Stimulated activated CD4-positive, alpha-beta T cell treated with anti-CD3 and anti-CD28 coated beads, TNF-alpha, amount 100 ng/mL, for 1 hour (primary cell): ENCODE results near the gene SLC7A9.

Source experiments
- DNase-seq, 3 donors: peaks; one replicate each; pipeline ENCODE4 v3.0.0-alpha.2; 2020; ENCODE audit warnings: low read depth in 3 of 3, low spot score in 1 of 3

The SLC7A9 gene

DNA sequence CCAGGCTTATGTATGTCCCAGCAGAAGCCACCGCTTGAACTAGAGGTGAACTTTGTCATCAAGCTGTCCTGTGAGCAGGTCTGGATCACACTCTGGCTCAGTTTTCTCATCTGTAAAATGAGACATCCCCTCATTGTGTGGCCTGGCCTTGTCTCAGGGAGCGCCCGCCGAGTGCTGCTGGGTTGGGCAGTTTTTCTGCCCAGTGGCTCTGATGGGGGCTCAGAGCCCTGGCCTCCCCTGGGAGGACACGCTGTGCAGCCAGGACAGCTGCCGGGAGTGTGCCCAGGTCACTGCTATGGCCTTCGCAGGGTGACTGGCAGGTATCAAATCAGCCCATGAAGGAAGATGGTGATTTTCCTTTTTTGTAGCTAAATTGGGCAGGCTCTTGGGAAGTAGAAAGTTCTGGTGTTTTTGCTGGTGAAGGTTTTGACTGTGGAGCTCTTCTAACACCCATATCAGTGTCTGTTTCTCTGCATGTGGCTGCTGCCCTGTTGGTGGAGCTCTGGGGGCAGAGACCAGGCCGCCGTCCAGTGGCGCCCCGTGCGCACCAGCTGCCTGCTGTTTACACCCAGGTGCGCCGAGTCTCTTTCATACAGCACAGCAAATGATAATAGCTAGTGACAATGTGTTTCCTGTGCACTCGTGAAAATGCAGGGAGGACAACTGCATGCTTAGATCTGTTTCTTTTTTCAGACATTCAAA is 40.8 kb downstream of the SLC7A9 start:
- no peak for DNase-seq

DNA sequence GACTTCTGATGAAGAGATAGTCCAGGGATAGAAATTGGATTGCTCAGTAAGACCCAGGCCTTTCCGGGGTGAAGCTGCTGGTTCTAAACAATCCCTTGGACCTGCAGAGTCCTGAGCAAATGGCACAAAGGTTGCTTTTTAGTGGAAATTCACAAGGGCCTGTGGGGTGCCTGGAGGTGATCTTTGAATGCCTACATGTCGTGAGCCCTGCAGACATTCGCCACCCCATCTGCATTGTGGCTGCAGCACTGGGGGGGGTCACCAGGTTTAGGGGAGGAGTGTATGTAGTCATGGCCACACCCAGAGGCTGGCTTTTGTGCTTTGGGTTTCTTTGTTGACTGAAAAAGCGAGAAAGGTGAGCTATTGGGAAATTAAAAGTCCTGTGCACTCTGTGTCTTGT is 41.4 kb downstream of the SLC7A9 start:
- no peak for DNase-seq

DNA sequence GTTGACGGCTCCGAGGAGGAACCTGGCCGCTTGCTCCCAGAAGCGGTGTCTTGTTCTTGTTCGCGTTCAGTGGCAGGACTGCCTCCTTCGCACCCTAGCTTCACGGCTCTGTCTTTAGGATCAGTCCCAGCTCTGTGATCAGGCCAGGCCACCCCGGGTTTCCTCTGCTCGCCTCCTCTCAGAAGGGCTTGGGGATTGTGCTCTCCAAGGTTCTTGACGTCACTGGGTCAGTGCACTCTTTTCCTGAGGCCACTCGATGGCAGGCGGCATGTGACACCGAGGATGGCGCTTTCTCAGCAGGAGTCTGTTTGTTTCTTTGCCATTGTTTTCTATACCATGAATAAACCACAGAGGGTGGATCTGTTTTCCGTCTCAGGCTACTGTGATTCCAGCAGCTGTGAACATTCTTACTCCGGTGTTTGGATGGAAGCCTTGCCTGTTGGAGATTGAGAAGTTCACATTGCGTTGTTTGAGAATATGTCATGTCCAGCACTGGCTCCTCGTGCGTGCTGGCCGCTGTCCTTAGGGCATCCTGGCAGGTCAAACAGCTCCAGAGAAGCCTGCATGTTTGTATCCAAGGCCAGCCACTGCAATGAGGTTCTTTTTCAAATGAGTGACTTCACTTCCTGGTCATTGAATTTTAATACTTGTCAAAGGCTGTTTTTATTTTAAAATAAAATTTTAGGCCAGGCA is 44.5 kb downstream of the SLC7A9 start:
- DNase-seq = no peak

DNA sequence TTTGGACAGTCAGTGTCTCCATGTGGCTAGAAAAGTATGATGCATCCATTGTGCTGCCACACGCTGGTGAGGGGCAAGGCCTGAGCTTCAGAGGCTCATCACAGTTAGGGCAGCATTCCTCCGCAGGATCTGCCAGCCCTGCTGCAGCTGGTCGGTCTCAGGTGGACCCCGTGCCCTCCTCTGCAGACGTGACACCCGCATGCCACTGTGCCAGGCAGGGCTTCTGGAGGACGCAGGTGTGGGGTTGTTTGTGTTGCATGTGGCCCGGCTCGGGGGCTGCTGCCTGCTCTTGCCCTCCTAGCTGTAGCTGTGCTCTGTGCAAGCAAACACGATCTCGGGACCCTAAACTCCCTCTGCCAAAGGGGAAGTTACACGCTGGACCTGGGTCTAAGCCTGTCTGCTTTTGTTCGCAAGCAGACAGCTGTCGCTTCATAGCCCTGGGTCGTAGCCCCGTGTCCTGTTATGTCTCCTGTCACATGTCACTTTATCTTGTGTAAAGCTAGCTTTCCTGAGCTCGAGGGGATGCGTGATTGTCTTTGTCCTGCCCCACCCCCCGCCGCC is 45.3 kb downstream of the SLC7A9 start:
- DNase-seq = no peak

DNA sequence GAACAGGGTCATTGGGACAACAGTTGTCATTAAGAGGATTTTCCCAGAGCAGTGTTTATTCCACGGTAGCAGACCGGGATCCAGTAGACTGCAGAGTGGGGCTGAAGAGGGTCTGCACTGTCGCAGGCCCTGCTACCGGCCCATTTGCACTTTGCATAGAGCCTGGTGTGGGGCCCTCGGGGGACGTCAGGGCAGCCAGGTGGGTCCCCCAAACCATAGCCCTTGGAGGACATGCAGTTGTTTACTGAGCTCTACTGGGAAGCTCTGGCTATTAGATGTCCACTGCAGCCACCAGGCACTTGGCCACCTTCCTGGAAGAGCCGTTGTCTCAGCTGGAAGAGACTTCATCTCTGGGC is 45.8 kb downstream of the SLC7A9 start:
- no peak for DNase-seq

DNA sequence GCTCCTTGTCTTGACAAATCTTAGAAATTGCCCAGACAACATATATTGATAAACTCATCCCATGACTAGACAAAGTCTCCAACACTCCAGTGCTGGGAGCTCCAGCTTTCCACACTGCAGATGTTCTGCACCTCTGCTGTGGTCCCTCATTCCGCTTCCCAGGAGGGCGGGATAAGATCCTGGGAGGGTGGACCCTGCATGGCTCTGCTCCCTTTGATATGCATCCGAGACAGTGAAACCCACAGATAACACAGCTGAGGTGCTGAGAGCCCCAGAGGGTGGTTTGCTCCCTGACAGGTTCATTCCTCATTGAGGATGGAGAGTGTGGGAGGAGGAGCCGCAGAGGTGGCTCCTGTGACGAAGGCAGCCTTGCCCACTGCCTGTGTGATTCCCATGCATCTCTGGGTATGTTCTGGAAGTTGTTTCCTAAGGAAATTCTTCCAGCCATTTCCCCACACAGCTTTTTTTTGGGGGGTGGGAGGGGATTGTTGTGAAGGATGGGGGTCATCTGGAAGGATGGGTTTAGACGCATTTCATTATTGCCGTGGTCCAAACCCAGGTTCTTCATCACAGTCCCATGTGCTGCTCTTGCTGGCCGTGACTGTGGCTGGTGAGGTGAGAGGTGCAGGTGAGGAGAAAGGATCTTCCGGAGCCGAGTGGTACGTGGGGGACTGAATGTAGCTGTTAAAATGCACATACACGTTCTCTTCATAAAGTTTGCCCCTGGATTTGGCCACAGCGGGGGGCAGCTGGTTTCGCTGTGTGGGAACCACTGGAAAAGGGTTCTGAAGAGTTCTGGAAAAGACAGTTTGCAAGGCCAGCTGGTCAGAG is 46.4 kb downstream of the SLC7A9 start:
- DNase-seq = no peak

DNA sequence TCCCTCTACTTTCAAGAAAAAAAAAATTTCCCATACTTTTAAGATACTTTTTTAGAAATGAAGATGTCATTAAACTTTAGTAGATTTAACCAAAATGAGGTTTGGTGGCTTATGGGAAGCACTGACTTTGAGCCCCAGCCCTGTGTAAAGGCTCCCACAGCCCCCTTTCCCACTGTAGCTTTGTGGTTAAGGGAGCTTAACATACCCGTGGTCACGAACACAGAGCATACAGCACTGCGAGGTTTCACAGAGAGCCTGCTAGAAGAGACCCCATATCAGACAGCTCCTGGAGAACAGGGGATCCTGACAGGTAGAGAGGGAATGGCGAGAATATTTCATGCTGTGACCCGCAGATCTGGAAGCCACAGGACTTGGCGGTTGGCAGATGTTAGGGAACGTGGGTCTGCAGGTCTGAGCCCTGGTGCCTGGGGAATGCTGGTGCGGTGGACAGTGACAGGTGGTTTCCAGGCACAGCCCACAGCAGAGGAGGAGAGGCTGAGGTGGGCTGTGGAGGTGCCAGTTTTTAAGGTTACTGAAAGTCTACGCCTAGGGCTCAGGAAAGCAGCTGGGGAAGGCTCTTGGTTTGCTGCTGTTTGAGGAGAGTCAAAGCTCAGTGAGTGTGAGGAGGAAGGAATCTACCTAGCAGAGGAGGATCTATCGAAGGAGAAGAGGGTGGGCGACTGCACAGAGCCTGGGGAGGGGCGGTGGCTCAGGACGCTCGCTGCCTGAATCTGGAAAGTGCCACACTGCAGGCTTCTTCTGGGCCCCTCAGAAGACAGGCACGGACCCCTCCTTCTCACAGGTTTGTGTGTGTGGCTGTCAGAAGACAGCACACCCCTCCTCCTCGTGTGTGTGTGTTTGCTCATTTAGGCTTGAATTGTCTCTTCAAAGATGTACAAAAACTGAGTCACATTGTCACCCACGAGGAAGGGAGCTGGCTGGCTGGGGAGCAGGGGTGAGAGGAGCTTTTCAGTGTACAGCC is 49.9 kb downstream of the SLC7A9 start:
- no peak for DNase-seq

DNA sequence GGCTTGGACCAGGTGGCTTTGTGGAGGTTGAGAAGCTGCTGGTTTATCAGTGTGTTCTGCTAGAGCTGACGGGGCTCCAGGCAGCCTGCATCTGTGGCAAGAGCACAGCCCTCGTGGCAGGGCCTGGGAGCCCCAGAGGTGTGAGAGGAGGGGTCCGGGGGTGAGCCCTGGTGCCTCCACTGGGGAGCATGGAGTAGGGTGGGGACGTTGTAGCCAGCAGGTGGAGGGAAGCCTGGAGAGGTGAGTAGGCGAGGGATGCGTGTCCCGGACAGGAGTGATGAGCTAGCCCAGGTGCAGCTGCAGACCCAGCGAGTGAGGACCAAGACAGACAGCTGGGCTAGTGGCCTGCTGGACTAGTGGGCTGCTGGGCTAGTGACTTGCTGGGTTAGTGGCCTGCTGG is 51.0 kb downstream of the SLC7A9 start:
- no peak for DNase-seq

DNA sequence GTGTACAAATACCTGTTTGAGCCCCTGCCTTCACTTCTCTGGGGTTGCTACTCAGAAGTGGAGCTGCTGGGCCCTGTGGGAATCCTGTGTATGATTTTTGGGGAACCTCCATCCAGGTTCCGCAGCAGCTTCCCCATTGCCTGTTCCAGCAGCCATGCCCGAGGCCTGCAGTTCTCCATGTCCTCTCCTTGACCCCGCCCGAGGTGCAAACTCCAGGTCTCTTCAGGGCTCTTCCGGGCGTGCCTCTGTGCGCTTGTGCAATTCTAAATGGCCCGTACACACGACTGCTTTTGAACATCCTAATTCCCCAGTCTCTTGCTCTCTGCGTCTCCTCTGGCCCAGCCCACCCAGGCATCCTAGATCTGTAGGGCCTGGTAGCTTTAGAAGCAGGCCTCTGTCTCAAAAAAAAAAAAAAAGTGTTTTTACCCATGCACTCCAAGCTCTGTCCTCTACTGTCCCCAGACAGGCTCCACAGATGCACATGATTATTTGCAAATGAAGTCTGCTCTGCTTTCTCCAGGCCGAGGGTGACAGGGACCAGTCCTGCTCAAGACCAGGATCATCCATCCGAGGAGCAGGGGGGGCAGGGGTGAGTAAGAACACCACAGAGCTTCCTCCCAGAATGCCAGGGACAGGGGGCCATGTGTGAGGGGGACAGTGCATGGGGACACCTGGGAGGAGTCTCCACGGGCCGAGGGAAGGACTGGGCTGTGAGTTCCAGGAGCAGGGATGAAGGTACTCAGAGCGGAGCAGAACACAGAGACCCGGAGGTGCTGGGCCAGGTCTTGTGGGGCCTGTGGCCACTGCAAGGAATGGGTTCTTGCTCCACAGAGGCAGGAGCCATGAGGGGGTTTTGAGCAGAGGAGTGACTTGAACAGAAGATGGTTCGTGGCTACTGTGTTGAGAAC is 51.7 kb downstream of the SLC7A9 start:
- no peak for DNase-seq

DNA sequence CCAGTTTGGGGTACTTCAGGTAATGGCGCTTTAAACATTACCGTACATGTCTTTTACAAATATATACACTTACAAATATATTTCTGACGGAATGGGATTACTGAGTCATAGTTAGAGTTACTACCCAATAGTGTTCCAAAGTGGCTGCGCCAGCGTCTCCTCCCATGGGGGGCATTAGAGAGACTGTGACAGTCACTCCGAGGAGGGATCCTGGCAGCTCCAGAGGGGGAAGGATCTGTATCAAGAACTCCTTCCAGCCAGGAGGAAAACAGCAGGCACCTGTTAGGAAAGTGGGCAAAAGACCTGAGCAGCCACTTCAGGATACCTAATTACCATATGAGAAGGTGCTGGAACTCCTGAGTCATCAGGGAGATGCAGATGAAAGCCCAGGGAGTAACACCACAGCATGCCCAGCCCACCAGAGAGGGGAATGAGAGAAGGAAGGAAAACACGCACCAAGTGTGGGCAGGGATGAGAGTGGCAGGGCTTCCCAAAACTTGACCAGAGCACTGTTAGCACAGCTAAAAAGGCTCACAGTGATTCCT is 52.9 kb downstream of the SLC7A9 start:
- DNase-seq = no peak

DNA sequence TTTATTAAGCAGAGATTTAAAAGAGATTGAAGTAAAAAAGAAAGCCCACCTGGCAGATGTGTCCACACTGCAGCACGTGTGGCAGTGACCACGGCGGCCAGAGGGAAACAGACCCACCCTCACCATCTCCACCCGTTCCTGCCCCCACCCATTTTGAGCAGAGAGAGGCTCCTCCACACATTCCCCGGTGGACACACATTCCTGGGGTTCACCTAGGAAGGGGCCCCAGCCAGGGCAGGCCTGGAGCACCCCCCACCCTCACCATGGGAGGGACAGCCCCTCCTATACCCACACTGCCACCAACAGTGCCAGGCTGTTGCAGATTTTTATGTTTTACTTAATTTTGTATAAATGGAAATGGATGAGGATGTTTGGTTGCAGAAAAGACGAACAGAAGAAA is 54.9 kb downstream of the SLC7A9 start:
- no peak for DNase-seq

DNA sequence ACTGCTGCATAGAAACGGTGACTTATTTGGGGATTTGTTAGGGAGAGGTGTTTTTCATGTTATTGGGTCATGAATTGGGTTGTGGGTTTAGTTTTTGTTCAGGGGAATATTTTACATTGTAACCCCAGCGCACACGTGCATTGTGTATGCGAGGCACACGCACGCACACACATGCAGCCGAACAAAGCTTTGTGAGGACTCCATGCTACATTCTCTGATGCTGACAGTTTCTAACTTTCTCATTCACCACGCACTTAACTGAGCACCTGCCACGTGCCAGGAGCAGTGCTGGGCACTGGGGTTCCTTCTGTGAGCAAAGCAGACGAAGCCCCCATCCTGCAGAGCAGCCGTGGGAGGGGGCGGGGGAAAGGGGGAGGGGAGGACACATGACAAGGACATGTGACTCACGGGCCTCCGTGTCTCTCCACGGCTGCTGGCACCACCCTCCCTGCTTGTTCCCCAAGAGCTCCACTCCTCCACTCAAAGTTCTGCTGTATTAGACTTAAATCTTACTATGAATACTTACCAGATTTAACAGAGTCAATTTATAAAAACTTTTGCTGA is 55.6 kb downstream of the SLC7A9 start:
- DNase-seq = no peak

DNA sequence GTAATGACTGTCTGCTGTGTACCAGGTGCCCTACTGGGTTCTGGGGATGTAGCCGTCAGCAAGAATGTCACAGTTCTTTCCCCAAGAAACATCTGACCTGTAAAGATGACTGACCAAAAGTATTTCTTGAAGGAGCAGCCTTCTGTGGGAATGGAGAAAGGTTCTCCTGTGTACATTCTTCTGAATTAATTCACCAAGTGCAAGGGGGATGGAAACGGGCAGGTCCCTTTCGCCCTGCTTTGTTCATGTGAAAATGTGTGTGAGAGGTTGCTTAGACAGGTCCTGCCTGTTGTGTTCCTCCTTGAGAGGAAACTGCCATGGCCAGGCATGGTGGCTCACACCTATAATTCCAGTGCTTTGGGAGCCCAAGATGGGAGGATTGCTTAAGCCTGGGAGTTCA is 57.0 kb downstream of the SLC7A9 start:
- no peak for DNase-seq

DNA sequence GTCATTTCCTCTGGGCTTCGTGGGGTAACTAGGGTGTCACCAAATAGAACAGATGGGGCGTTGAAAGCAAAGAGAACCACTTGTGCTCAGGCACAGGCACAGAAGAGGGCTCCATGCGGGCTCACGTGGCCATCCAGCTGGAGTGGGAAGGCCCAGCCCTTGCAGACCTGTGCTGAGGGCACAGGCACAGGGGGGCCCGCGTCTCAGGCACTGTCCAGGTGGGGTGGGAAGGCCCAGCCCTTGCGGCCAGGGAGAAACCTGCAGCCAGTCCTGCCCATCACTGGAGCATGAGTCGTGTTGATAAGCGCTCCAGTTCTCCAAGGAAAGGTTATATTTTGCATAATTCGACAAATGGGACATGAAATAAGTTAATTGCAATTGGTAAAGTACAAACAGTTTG is 57.5 kb downstream of the SLC7A9 start:
- DNase-seq = no peak

DNA sequence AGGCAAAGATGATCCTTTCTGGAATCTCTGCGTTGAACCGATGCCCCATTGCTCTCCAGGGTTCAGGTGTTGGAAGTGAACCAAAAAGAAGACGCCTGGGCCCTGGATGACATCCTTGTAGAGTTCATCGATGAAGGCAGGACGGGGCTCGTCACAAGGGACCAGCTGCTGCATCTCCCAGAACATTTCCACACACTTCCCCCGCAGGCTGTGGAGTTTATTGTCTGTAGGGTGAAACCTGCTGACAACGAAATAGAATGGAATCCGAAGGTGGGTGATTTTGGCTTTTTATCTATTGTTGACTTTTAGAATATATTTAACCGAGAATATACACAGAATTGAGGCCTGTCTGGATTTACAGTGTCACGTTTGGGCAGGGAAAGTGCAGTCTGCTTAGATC is 58.4 kb downstream of the SLC7A9 start:
- DNase-seq = no peak

DNA sequence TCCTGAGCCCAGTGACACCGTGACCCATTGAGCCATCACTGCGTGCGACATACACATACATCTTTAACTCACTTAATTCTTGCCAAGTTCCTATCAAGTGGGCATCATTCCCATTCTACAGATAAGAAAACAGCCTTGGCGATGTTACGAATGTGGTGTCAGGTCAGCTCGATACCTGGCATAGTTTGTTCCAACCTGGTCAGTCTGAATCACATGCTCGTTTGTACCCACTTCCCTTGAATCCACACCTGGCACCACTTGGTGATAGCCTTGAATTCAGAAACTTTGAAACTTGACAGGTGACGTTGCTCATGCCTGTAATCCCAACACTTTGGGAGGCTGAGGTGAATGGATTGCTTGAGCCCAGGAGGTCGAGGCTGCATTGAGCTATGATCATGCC is 59.1 kb downstream of the SLC7A9 start:
- no peak for DNase-seq

DNA sequence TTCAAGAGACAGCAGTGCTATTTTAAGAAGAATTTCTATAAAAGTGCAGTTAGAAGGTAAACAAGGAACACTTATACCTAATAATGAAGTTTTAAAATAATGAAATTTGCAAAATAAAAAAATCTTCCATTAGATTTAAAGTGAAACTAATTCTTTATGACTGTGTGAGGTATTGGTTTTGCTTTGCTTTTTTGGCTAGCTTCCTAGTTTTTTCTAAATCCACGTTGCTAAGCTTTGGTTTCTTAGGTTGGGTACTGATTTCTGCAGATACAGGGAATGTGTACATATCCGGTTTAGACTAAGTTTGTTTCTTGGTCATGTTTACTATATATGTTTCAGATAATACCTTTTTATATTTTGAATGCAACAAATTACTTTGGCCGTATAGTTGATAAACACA is 59.8 kb downstream of the SLC7A9 start:
- DNase-seq = no peak

DNA sequence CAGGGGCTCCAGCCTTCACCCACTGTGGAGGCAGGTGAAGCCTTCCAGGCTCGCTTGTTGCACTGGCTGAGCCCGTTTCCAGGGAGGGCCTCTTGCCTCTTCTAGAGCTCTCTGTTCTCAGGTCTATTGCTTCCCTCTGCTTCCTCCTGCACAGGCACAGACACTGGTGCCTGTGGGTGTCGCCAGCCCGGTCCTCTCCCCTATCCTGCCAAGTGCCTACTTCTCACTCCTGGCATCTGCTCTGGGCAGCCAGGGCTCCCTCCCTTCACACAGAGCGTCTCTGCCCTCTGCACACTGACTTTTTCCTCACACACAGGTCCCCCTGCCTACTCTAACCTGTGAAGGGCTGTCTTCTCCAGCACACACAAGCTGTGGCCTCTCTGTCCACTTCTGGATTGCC is 60.3 kb downstream of the SLC7A9 start:
- DNase-seq = no peak

DNA sequence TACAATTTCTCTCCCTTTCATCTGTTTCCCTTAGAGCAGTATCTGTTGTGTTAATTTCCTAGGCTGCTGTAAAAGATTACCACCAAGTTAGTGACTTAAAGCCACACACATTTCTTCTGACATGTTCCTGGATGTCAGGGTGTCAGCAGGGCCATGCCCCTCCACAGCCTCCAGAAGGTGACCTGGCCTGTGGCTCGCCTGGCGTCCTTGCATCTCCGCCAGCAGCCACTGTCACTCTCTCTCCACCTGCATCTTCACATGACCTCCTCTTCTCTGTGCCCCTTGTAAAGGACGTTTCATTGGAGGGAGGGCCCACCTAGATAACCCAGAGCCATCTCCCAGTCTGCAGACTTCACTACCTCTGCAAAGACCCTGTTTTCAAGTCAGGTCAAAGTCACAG is 61.3 kb downstream of the SLC7A9 start:
- DNase-seq = no peak
